ENCODE measurements around the gene MTREX.

GRCh38 chr5:55441107-55441771 lies 133.4 kb downstream of the MTREX start:
- no peak for TF ChIP-seq CTCF (IDR thresholded peaks at IDR 0.05)
- no peak for TF ChIP-seq POLR2A (IDR thresholded peaks at IDR 0.05)

Measured in Peyer's patch (tissue), 4 donors.